ENCODE data around the gene G6PC1.
"Not testable (repeated sequence)": the region's sequence is repeated elsewhere in the genome, so short reads cannot be mapped to it uniquely, and the experiment has no call there.

G6PC1 gene

DNA sequence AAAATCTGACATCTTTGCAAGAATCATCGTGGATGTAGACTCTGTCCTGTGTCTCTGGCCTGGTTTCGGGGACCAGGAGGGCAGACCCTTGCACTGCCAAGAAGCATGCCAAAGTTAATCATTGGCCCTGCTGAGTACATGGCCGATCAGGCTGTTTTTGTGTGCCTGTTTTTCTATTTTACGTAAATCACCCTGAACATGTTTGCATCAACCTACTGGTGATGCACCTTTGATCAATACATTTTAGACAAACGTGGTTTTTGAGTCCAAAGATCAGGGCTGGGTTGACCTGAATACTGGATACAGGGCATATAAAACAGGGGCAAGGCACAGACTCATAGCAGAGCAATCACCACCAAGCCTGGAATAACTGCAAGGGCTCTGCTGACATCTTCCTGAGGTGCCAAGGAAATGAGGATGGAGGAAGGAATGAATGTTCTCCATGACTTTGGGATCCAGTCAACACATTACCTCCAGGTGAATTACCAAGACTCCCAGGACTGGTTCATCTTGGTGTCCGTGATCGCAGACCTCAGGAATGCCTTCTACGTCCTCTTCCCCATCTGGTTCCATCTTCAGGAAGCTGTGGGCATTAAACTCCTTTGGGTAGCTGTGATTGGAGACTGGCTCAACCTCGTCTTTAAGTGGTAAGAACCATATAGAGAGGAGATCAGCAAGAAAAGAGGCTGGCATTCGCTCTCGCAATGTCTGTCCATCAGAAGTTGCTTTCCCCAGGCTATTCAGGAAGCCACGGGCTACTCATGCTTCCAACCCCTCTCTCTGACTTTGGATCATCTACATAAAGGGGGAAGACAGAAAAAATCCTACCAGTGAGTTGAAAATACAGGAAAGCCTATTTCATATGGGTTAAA lies at the start of gene G6PC1:
TSS of gene G6PC1 (plus strand) at position 340 of the 872 bp plus-strand sequence. CDS start at position 418, 78 bp downstream.
- DNase-seq (ENCODE audit: low read depth in 1 of 2, low spot score in 1 of 2): no peak

DNA sequence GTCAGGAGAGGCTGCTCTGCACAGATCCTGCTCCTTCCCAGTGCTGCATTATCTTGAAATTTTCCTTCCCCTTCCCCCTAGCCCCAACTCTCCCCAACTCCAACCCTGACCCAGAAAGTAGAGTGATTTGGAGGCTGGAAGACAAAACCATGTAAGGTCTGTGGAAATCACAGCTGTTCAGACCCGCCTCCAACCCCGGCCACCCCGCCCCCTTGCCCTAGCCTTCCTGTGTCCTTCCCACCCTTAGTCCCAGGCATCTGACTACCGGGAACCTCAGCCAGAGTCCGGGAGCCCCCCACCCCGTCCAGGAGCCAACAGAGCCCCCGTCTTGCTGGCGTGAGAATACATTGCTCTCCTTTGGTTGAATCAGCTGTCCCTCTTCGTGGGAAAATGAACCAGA lies 49.6 kb upstream of the G6PC1 start, which contains the start of gene AOC3:
TSS of gene AOC3 (plus strand) at position 246 of the 400 bp plus-strand sequence. CDS start at position 391, 145 bp downstream.
- DNase-seq (ENCODE audit: low read depth in 1 of 2, low spot score in 1 of 2): no peak

DNA sequence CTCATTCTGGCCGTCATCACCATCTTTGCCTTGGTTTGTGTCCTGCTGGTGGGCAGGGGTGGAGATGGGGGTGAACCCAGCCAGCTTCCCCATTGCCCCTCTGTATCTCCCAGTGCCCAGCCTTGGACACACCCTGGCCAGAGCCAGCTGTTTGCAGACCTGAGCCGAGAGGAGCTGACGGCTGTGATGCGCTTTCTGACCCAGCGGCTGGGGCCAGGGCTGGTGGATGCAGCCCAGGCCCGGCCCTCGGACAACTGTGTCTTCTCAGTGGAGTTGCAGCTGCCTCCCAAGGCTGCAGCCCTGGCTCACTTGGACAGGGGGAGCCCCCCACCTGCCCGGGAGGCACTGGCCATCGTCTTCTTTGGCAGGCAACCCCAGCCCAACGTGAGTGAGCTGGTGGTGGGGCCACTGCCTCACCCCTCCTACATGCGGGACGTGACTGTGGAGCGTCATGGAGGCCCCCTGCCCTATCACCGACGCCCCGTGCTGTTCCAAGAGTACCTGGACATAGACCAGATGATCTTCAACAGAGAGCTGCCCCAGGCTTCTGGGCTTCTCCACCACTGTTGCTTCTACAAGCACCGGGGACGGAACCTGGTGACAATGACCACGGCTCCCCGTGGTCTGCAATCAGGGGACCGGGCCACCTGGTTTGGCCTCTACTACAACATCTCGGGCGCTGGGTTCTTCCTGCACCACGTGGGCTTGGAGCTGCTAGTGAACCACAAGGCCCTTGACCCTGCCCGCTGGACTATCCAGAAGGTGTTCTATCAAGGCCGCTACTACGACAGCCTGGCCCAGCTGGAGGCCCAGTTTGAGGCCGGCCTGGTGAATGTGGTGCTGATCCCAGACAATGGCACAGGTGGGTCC lies 49.0 kb upstream of the G6PC1 start:
- not testable (repeated sequence) for DNase-seq (ENCODE audit: low read depth in 1 of 2, low spot score in 1 of 2)

DNA sequence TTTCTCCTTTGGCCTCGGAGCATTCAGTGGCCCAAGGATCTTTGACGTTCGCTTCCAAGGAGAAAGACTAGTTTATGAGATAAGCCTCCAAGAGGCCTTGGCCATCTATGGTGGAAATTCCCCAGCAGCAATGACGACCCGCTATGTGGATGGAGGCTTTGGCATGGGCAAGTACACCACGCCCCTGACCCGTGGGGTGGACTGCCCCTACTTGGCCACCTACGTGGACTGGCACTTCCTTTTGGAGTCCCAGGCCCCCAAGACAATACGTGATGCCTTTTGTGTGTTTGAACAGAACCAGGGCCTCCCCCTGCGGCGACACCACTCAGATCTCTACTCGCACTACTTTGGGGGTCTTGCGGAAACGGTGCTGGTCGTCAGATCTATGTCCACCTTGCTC lies 48.2 kb upstream of the G6PC1 start:
- DNase-seq (ENCODE audit: low read depth in 1 of 2, low spot score in 1 of 2): no peak

DNA sequence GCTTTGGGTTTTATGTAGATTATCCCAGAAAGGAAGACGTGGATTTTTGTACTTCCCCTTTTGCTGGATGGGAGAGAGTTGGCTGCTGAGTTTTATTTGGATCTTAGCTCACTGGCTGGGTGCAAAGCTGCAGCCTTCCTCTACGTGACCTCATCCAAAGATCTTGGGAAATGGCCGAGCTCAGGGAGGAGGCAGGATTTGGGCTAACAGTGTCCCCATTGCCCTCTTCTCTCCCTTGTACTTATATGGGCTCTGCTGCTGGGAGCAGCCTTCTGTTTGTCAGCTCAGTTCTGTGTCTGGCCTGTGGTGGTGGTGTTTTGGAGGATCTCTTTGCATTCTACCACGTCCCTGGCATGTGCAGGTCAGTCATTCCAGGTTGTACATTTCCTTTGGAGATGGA lies 47.6 kb upstream of the G6PC1 start:
- DNase-seq (ENCODE audit: low read depth in 1 of 2, low spot score in 1 of 2): no peak

DNA sequence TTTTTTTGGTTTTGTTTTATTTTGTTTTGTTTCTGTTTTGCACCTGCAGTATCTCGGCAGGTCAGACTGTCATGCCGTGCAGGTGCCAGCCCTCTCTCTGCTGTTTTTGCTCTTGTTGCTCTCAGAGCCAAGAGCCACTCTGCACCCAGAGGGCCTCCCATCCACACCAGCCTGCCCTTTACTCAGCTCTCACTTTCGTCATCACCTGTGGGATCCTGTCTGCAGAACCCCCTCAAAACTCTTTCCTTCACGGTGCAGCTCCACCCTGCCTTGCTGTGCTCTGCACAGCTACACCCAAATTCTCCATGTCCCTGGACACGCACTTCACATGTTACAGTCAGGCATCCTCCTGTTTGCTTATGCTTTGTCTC lies 47.0 kb upstream of the G6PC1 start:
- no peak for DNase-seq (ENCODE audit: low read depth in 1 of 2, low spot score in 1 of 2)

DNA sequence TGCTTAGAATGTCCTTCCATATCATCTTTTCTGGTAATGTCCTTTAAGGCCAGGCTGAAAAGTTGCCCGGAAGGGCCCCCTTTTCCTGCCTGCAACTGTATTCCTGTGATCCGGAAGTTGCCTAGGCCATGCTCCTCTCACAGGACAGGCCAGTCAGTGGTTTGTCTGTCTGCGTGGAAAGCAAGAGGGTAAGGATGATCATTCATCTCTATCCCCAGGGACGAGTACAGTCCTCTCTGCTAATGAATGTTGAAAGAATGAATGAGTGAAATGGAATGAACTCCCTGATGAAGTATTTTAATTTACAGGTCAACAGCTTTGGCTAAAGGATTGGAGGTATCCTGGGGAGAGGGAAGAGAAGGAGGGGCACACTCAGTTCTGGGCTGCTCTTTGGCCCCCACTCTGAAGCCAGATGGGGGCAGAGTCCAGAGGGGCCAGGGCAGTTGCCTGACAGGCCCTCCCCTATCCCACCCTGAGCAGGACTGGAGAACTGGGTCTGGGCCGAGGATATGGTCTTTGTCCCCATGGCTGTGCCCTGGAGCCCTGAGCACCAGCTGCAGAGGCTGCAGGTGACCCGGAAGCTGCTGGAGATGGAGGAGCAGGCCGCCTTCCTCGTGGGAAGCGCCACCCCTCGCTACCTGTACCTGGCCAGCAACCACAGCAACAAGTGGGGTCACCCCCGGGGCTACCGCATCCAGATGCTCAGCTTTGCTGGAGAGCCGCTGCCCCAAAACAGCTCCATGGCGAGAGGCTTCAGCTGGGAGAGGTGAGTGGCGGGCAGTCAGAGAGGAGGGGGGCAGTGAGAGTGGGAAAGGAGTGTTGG lies 46.4 kb upstream of the G6PC1 start:
- DNase-seq (ENCODE audit: low read depth in 1 of 2, low spot score in 1 of 2): no peak

DNA sequence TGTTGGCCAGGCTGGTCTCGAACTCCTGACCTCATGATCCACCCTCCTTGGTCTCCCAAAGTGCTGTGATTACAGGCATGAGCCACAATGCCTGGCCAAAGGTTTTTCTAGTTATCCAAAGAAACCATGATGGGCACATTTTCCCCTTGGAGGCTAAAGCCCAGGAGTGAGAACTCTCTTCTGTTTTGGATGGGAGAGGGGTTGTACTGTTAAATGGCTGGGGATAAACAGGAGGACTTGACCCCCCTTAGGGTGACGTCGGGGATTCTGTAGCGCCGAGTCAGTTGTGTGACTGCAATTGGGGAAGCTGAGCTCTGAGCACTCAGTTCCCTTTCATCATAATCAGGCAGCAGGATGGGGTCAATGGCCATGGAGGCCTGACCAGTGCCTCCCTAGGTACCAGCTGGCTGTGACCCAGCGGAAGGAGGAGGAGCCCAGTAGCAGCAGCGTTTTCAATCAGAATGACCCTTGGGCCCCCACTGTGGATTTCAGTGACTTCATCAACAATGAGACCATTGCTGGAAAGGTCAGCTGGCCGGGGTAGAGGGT lies 45.5 kb upstream of the G6PC1 start:
- no peak for DNase-seq (ENCODE audit: low read depth in 1 of 2, low spot score in 1 of 2)

DNA sequence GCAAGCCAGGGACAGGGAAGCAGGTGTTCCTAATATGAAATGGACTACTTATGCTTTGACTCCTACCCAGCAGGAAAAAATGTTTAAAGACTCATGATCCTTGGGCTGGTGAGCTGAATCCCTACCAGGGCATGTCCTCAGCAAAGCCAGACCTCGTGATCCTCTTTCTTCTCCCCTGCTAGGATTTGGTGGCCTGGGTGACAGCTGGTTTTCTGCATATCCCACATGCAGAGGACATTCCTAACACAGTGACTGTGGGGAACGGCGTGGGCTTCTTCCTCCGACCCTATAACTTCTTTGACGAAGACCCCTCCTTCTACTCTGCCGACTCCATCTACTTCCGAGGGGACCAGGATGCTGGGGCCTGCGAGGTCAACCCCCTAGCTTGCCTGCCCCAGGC lies 44.5 kb upstream of the G6PC1 start:
- not testable (repeated sequence) for DNase-seq (ENCODE audit: low read depth in 1 of 2, low spot score in 1 of 2)

DNA sequence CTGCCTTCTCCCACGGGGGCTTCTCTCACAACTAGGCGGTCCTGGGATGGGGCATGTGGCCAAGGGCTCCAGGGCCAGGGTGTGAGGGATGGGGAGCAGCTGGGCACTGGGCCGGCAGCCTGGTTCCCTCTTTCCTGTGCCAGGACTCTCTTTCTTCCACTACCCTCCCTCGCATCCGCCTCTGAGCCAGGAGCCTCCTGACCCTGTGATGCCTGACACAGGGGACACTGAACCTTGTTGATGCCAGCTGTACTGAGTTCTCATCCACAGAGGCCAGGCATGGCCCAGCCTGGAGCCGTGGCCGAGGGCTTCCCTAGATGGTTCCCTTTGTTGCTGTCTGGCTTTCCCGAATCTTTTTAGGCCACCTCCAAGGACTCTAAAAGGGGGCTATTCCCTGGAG lies 44.1 kb upstream of the G6PC1 start:
- DNase-seq (ENCODE audit: low read depth in 1 of 2, low spot score in 1 of 2): not testable (repeated sequence)

DNA sequence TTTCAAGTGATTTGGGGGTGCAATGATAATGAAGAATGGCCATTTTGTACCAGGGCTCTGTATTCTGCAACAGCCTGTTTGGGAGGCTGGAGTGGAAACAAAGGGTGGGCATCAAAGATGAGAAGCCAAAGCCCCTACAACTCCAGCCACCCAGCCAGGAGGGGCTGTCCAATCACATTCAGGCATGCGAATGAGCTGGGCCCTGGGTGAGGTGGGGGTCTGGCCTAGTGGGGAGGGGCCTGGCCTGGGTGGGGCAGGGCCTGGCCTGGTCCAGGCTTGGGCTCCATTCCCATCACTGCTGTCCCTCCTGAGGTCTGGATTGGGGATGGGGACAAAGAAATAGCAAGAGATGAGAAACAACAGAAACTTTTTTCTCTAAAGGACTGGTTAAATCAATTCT lies 43.2 kb upstream of the G6PC1 start:
- no peak for DNase-seq (ENCODE audit: low read depth in 1 of 2, low spot score in 1 of 2)

DNA sequence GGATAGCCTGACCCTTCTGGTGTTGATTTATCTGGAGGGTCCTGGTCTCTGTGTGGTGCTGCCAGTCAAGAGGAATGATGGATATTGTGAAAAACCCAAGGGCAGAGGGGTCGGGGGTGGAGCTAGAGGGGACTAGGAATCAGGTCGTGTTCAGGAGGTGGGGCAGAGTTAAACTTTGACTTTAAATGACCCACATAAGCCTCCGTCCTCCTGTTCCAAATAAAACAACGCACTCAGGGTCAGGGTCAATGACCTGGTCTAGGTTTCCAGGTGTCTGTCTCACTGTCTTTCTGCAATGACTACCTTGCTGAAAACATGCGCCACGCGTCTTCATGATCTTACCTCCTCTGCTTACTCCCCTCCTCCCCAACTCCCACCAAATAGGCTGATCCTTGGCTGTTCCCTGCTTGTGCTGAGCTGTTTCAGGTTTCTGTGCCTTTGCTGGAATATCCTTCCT lies 34.9 kb upstream of the G6PC1 start:
- DNase-seq (ENCODE audit: low read depth in 1 of 2, low spot score in 1 of 2): no peak

DNA sequence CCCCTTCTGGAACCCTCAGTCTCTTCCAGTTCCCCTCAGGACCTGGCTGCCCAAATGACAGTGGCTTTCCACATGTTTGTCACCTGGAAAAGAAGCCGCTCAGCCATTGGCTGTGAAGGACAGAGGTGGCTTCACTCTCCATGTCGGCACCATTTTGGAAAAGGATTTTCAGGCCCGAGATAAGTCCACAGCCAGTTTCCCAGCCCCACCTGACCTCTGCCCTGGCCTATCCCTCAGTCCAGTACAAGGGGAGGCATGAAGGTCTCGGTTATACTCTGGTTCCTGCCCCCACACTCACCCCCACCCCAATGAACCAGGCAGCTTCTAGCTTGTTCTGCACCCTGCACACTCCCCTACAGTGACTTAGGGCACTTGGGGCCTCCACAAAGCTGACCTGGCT lies 34.4 kb upstream of the G6PC1 start:
- DNase-seq (ENCODE audit: low read depth in 1 of 2, low spot score in 1 of 2): no peak

DNA sequence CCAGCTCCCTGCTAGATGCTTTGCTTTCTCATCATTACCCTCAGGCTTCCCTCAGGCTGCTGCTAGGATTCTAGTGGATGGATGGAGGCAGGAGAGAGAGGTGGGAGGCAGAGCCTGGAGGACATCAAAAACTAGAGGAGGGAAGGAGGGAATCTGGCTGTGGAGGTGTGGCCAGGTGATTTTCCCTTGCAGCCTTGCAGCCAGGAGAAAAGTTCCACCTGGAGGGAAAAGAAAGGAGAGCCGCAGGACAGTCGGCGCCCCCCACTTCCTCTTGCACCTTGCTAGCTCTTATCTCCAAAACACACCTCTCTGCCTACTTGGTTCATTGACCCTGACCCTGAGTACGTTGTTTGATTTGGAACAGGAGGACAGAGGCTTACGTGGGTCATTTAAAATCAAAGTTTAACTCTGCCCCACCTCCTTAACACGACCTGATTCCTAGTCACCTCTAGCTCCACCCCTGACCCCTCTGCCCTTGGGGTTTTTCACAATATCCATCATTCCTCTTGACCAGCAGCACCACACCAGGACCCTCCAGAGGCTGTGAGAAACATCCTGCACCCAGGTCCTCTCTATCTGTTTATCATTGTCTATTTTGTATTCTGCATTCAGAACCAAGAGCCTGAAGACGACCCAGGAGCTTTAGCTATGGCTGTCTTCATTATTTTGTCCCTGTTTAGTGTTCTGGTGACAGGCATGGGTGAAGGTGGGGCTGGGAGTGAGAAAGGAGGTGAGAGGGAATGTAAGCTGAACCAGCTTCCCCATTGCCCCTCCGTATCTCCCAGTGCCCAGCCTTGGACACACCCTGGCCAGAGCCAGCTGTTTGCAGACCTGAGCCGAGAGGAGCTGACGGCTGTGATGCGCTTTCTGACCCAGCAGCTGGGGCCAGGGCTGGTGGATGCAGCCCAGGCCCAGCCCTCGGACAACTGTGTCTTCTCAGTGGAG lies 33.7 kb upstream of the G6PC1 start:
- DNase-seq (ENCODE audit: low read depth in 1 of 2, low spot score in 1 of 2): no peak

DNA sequence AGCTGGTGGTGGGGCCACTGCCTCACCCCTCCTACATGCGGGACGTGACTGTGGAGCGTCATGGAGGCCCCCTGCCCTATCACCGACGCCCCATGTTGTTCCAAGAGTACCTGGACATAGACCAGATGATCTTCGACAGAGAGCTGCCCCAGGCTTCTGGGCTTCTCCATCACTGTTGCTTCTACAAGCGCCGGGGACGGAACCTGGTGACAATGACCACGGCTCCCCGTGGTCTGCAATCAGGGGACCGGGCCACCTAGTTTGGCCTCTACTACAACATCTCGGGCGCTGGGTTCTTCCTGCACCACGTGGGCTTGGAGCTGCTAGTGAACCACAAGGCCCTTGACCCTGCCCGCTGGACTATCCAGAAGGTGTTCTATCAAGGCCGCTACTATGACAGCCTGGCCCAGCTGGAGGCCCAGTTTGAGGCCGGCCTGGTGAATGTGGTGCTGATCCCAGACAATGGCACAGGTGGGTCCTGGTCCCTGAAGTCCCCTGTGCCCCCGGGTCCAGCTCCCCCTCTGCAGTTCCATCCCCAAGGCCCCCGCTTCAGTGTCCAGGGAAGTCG lies 32.8 kb upstream of the G6PC1 start:
- not testable (repeated sequence) for DNase-seq (ENCODE audit: low read depth in 1 of 2, low spot score in 1 of 2)

DNA sequence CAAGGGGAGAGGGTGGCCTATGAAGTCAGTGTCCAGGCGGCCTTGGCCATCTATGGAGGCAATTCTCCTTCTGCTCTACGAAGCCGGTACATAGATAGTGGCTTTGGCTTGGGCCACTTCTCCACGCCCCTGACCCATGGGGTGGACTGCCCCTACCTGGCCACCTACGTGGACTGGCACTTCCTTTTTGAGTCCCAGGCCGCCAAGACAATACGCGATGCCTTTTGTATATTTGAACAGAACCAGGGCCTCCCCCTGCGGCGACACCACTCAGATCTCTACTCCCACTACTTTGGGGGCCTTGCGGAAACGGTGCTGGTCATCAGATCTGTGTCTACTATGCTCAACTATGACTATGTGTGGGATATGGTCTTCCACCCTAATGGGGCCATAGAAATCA lies 32.3 kb upstream of the G6PC1 start:
- DNase-seq (ENCODE audit: low read depth in 1 of 2, low spot score in 1 of 2): no peak

DNA sequence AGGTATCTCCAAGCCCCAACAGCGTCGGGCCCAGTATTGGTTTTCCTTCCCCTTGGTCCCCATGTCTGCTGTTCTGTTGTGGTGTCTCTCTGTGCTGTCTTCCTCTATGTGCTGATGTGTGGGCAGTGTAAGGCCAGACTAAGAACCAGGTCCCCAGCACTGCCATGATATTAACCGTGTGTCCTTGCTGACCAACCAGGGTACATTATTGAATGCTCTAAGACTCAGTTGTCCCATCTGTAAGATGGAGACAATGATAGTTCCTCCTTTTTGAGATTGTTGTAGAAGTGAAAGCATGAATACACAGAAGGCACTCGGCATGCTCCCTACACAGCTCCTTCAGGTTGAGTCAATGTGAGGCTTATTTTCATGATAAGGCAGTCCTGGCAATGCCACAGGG lies 29.0 kb upstream of the G6PC1 start:
- no peak for DNase-seq (ENCODE audit: low read depth in 1 of 2, low spot score in 1 of 2)

DNA sequence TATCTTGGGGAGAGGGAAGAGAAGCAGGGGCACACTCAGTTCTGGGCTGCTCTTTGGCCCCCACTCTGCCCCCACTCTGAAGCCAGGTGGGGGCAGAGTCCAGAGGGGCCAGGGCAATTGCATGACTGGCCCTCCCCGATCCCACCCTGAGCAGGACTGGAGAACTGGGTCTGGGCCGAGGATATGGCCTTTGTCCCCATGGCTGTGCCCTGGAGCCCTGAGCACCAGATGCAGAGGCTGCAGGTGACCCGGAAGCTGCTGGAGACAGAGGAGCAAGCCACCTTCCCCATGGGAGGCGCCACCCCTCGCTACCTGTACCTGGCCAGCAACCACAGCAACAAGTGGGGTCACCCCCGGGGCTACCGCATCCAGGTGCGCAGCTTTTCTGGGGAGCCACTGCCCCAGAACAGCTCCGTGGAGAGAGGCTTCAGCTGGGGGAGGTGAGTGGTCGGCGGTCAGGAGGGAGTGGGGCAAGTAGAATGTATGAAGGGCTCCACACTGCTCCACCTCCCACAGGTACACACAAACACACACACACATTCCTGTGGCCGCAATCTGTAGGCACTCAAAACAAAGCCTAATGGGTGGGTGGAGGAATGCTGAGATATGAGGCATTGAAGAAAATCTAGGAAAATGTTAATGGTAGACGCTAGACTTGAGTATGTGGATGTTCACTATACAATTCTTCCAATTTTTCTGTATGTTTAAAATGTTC lies 28.2 kb upstream of the G6PC1 start:
- no peak for DNase-seq (ENCODE audit: low read depth in 1 of 2, low spot score in 1 of 2)

DNA sequence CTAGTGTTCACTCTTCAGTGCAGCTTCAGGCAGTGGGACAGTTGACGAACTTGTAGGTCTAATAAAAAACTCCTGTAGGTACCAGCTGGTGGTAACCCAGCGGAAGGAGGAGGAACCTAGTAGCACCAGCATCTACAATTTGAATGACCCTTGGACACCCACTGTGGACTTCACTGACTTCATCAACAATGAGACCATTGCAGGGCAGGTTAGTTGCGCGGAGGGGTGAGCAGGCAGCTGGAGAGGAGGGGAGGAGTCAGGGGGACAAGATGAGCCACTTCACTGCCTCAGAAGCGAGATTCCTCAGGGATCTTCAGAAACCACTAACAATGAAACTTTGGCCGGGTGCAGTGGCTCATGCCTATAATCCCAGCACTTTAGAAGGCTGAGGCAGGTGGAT lies 27.3 kb upstream of the G6PC1 start:
- no peak for DNase-seq (ENCODE audit: low read depth in 1 of 2, low spot score in 1 of 2)

All from activated CD4-positive, alpha-beta T cell treated with anti-CD3 and anti-CD28 coated beads, Interleukin-2, amount 50 U/mL, for 24 hours (primary cell).